Stomach smooth muscle (tissue), 2 donors: Measurements from ENCODE around the gene CD82.

Experiments used
- H3K27ac ChIP-seq: one replicate; pipeline ENCODE4 v1.7.0; 2013; ENCODE audit warnings: mild to moderate bottlenecking, low read length, inconsistent platforms
- H3K27me3 ChIP-seq, 2 donors: one replicate each; pipeline ENCODE4 v1.7.0; 2013; ENCODE audit warnings: low read length in 2 of 2; ENCODE audit not compliant: insufficient read depth in 2 of 2, control insufficient read depth in 1 of 2
- H3K36me3 ChIP-seq, 2 donors: one replicate each; pipeline ENCODE4 v1.7.0; 2013; ENCODE audit warnings: low read length in 2 of 2; ENCODE audit not compliant: control insufficient read depth in 2 of 2, insufficient read depth in 2 of 2
- H3K4me1 ChIP-seq: one replicate; pipeline ENCODE4 v1.7.0; 2013; ENCODE audit warnings: low read length; ENCODE audit not compliant: control insufficient read depth, insufficient read depth
- H3K4me3 ChIP-seq, 2 donors: one replicate each; pipeline ENCODE4 v1.7.0; 2013; ENCODE audit warnings: low read length in 2 of 2
- H3K9ac ChIP-seq, 2 donors: one replicate each; pipeline ENCODE4 v1.7.0; 2013; ENCODE audit warnings: low read length in 2 of 2, mild to moderate bottlenecking in 1 of 2
- H3K9me3 ChIP-seq, 2 donors: one replicate each; pipeline ENCODE4 v1.7.0; 2013; ENCODE audit warnings: low read length in 2 of 2; ENCODE audit not compliant: control insufficient read depth in 2 of 2
- donor health status: healthy.
- donor health status: Pancreatic carcinoma.

Gene CD82

DNA sequence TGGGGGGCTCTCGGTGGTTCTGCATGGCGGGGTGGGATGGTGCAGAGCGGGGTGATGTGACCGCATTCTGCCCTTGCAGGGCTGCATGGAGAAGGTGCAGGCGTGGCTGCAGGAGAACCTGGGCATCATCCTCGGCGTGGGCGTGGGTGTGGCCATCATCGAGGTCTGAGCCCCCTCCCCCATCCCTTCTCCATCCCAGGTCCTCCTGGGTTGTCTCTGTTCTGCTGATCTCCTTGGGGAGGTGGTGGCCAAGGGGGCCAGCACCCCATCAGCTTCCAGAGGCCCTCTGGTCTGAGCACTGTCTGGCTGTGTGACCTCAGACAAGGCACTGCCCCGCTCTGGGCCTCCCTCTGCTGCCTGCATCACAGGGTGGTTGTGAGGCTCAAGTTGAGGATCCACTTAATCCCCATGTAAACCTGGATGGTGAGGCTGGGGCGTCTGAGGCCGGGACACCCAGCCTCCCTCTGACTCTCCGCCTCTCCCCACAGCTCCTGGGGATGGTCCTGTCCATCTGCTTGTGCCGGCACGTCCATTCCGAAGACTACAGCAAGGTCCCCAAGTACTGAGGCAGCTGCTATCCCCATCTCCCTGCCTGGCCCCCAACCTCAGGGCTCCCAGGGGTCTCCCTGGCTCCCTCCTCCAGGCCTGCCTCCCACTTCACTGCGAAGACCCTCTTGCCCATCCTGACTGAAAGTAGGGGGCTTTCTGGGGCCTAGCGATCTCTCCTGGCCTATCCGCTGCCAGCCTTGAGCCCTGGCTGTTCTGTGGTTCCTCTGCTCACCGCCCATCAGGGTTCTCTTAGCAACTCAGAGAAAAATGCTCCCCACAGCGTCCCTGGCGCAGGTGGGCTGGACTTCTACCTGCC, 53.3 kb downstream of the CD82 start:
- Histone ChIP-seq H3K27ac (no peak overlapping the region), H3K27me3 (no peaks in the 10 kb centered on the region), H3K4me1 (peaks cover 26% of the 10 kb centered on the region)

DNA sequence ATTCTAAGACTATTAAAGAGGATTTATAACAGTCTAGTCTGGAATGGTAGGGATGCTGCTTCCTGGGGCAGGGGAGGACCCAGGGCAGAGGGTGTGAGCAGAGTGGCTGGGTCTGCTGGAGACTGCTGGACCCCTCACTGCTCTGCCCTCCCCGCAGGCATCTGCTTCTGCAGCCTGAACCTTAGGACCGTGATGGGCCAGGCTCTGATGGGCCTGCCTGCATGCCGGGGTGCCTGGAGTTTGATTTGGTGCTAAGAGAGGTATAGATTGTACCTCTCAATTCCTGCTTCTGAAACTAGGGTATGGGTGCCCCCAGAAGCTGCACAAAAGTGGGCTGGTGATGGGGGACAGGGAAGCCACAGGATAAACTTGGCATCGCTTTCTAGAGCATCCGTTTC, 54.9 kb downstream of the CD82 start:
- H3K9ac ChIP-seq = no peak overlapping the region
- H3K9me3 ChIP-seq = no peaks in the 10 kb centered on the region
- no peak overlapping the region for H3K4me3 ChIP-seq
- peaks cover 0 to 3% of the 10 kb centered on the region in 2 donors for H3K36me3 ChIP-seq
- no peak overlapping the region for H3K27ac ChIP-seq
- H3K4me1 ChIP-seq = peaks cover 30% of the 10 kb centered on the region
- H3K27me3 ChIP-seq = no peaks in the 10 kb centered on the region

More for the DNA sequence above, 53.3 kb downstream of the CD82 start:
- Histone ChIP-seq H3K9ac (no peak overlapping the region), H3K4me3 (no peak overlapping the region), H3K36me3 (peaks cover 0 to 3% of the 10 kb centered on the region in 2 donors), H3K9me3 (no peaks in the 10 kb centered on the region)

DNA sequence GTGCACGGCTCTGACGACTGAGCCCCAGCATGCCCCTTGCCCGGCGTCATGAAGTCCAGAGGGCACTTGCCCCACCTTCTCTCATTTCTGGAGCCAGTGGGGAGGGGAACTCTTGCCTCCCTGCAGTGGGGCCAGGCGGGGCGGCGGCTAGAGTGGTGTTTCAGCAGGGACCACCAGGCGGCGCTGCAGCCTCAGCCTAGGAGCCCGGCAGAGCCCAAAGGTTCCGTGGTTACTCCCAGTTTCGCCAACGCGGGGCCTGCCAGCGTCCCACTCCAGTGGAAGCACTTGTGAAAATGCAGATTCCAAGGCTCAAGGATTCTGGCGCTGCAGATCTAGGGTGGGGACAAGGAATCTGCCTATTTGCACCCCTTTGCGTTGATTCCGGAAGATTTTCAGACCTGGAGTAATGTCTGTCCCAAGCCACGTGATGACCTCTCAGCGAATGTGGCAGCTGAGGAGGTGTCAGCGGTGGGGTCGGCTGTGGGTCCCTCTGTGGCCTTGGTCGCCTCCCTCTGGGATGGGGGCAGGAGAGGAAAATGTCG, 55.7 kb downstream of the CD82 start:
- Histone ChIP-seq H3K9ac (peak overlapping the region in 1 of 2 donors; percentile 18), H3K4me1 (peaks cover 37% of the 10 kb centered on the region)

GRCh38 chr11:44621784-44622183, 56.3 kb downstream of the CD82 start:
- Histone ChIP-seq H3K27me3 (no peaks in the 10 kb centered on the region), H3K9me3 (peaks cover 0 to 5% of the 10 kb centered on the region in 2 donors), H3K4me1 (peaks cover 37% of the 10 kb centered on the region), H3K4me3 (no peak overlapping the region), H3K9ac (peak overlapping the region in 1 of 2 donors; percentile 18), H3K36me3 (no peaks in the 10 kb centered on the region), H3K27ac (no peak overlapping the region)

More for the DNA sequence above, 55.7 kb downstream of the CD82 start:
- Histone ChIP-seq H3K4me3 (peak overlapping the region in 1 of 2 donors; percentile 59), H3K27ac (no peak overlapping the region), H3K36me3 (no peaks in the 10 kb centered on the region), H3K9me3 (no peaks in the 10 kb centered on the region), H3K27me3 (no peaks in the 10 kb centered on the region)

- no peaks in the 10 kb centered on the region for H3K27me3 ChIP-seq
- H3K9ac ChIP-seq = no peak overlapping the region
- H3K36me3 ChIP-seq = no peaks in the 10 kb centered on the region
- no peak overlapping the region for H3K4me3 ChIP-seq
- peaks cover 0 to 5% of the 10 kb centered on the region in 2 donors for H3K9me3 ChIP-seq
- H3K27ac ChIP-seq = no peak overlapping the region
- H3K4me1 ChIP-seq = peaks cover 38% of the 10 kb centered on the region
These were observed 56.8 kb downstream of the CD82 start for GRCh38 chr11:44622190-44622650.

GRCh38 chr11:44622721-44623258, 57.3 kb downstream of the CD82 start:
- Histone ChIP-seq H3K9ac (no peak overlapping the region), H3K4me1 (peaks cover 44% of the 10 kb centered on the region), H3K27ac (no peak overlapping the region), H3K4me3 (no peak overlapping the region), H3K27me3 (no peaks in the 10 kb centered on the region), H3K9me3 (peaks cover 0 to 5% of the 10 kb centered on the region in 2 donors), H3K36me3 (no peaks in the 10 kb centered on the region)

DNA sequence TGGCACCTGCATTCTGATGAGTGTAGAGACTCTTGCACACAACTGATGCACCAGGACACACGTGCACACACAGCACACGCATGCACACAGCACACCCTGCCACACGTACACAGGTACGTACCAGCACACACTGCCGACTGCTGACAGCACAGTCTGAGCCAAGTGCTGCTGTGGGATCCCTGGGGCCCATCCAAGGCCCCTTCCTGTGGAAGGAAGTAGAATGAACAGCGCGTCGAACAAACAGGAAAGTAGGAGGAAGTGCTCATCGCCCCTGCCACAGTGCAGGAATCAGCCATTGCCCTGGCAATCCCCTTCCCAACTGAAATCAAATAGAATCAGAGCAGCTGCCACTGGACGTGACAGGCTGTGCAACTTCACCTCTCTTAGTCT, 57.9 kb downstream of the CD82 start:
- Histone ChIP-seq H3K27ac (no peak overlapping the region), H3K36me3 (no peaks in the 10 kb centered on the region), H3K4me3 (no peak overlapping the region), H3K9me3 (peaks cover 0 to 5% of the 10 kb centered on the region in 2 donors), H3K4me1 (peaks cover 49% of the 10 kb centered on the region), H3K9ac (no peak overlapping the region), H3K27me3 (no peaks in the 10 kb centered on the region)

DNA sequence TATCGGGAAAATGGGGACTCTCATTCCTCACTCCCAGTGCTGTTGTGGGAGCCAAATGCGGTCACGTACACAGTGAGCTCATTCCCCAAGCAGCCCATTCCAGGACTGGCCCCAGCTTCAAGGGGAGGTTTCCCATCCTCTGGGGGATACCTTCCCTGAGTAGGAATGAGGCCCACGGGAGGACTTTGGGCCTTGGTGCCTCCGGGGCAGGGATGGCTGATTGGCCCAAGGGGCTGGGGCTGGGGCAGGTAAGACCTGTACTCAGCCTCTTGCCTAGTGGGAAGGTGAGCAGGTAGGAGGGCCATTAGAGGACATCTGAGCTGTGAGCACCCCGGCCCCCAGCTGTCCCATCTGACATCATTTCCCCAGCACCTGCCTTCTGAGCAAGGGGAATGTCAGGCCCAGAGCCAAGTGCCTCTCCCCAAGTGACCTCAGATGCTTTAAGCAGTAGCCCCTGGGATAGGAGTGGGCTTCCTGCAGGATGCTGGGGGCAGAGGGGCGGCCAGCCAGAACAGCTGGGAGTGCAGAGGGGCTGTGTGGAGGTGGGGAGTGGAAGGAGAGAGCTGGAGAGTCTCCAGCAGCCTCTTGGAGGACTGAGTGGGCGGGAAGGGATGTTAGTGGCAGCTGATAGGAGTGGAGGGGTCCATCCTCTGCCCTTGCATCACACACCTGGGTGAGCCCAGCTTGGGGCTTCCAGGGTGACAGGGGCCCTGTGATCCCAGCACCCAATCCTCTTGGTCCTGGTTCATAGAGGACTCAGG, 58.4 kb downstream of the CD82 start:
- Histone ChIP-seq H3K27me3 (no peaks in the 10 kb centered on the region), H3K27ac (no peak overlapping the region), H3K4me1 (peaks cover 55% of the 10 kb centered on the region), H3K4me3 (no peak overlapping the region), H3K9me3 (peaks cover 0 to 5% of the 10 kb centered on the region in 2 donors), H3K36me3 (no peaks in the 10 kb centered on the region), H3K9ac (no peak overlapping the region)

- H3K27me3 ChIP-seq = no peaks in the 10 kb centered on the region
- no peak overlapping the region for H3K27ac ChIP-seq
- H3K36me3 ChIP-seq = no peaks in the 10 kb centered on the region
- H3K4me3 ChIP-seq = no peak overlapping the region
- H3K4me1 ChIP-seq = peaks cover 62% of the 10 kb centered on the region
- H3K9me3 ChIP-seq = peaks cover 0 to 5% of the 10 kb centered on the region in 2 donors
- no peak overlapping the region for H3K9ac ChIP-seq
These were observed 59.3 kb downstream of the CD82 start for GRCh38 chr11:44624761-44625221.

DNA sequence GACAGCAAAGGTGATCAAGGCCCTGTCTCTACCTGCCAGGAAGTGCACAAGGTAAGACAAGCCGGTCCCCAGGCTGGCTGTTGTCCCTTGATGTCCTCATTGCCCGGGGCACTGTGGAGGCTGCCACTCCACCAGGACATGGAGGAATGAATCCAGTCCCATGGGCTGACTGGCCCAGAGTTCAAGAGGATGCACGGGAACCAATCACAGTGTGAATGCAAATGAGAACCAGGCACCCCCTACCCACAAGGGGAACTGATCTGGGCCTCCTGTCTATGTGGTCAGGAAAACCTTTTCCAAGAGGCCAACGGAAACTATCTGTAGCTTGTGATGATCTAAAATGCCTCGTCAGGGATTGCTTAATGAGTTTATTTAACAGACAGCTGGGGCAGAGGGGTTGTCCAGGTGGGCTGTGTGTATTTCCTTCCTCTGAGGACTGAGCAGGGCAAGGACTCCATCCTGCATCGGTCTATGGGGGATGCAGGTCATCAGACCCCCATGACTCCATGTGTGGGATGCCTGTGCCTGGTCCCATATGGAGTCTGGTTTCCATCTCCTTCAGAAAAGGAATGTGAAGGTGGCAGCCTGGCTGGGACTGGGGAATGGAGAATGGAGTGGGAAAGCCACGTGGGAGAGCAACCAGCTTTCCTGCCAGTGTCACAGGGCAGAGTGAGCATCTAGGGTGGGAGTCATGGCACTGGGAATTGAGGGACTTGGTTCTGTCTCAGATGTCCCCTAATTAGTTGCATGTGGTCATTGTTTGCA, 60.5 kb downstream of the CD82 start:
- Histone ChIP-seq H3K4me1 (peaks cover 61% of the 10 kb centered on the region), H3K27me3 (no peaks in the 10 kb centered on the region), H3K27ac (peak overlapping the region; percentile 89)

More for the DNA sequence above, 60.5 kb downstream of the CD82 start:
- no peaks in the 10 kb centered on the region for H3K36me3 ChIP-seq
- no peak overlapping the region for H3K4me3 ChIP-seq
- H3K9me3 ChIP-seq = peaks cover 0 to 5% of the 10 kb centered on the region in 2 donors
- no peak overlapping the region for H3K9ac ChIP-seq
